ENCODE data around the gene STON1.

STON1 gene

GRCh38 chr2:48532824-48533223 lies 2.9 kb downstream of the STON1 start:
- no peaks in the 10 kb centered on the region for H3F3A ChIP-seq (ENCODE audit: insufficient read depth)
- no peaks in the 10 kb centered on the region for H3K79me2 ChIP-seq (ENCODE audit: insufficient read depth, low read length)
- H3K36me3 ChIP-seq (ENCODE audit: low read length): no peaks in the 10 kb centered on the region
- H3K9ac ChIP-seq (ENCODE audit: low read length): no peak overlapping the region
- no peaks in the 10 kb centered on the region for H3K9me2 ChIP-seq (replicated peaks; ENCODE audit: insufficient read depth, low read length)
- H3K27ac ChIP-seq (ENCODE audit: low read depth, low read length): no peak overlapping the region
- no peak overlapping the region for H2AFZ ChIP-seq (ENCODE audit: low read depth, low read length, severe bottlenecking)
- no peaks in the 10 kb centered on the region for H4K20me1 ChIP-seq (ENCODE audit: low read depth, low read length)
- no peak overlapping the region for H3K4me2 ChIP-seq (ENCODE audit: low read depth, low read length, poor library complexity, severe bottlenecking)
- H3K4me3 ChIP-seq (ENCODE audit: insufficient read depth, low read length, poor library complexity, severe bottlenecking): no peak overlapping the region
- TF ChIP-seq EZH2phosphoT487 (conservative IDR thresholded peaks at IDR 0.05; ENCODE audit: low read length): no peak
- TF ChIP-seq, protein P1, sequence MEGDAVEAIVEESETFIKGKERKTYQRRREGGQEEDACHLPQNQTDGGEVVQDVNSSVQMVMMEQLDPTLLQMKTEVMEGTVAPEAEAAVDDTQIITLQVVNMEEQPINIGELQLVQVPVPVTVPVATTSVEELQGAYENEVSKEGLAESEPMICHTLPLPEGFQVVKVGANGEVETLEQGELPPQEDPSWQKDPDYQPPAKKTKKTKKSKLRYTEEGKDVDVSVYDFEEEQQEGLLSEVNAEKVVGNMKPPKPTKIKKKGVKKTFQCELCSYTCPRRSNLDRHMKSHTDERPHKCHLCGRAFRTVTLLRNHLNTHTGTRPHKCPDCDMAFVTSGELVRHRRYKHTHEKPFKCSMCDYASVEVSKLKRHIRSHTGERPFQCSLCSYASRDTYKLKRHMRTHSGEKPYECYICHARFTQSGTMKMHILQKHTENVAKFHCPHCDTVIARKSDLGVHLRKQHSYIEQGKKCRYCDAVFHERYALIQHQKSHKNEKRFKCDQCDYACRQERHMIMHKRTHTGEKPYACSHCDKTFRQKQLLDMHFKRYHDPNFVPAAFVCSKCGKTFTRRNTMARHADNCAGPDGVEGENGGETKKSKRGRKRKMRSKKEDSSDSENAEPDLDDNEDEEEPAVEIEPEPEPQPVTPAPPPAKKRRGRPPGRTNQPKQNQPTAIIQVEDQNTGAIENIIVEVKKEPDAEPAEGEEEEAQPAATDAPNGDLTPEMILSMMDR (IDR thresholded peaks at IDR 0.05; ENCODE audit: insufficient read depth, low read length, poor library complexity, severe bottlenecking): no peak
- no peaks in the 10 kb centered on the region for H3K27me3 ChIP-seq (ENCODE audit: low read length)
- no peaks in the 10 kb centered on the region for H3K9me3 ChIP-seq (ENCODE audit: insufficient read depth, low read length)

- no peaks in the 10 kb centered on the region for H3K79me2 ChIP-seq (ENCODE audit: insufficient read depth, low read length)
- H3F3A ChIP-seq (ENCODE audit: insufficient read depth): no peaks in the 10 kb centered on the region
- TF ChIP-seq, protein P1 (IDR thresholded peaks at IDR 0.05; ENCODE audit: insufficient read depth, low read length, poor library complexity, severe bottlenecking): no peak
- no peak for TF ChIP-seq EZH2phosphoT487 (conservative IDR thresholded peaks at IDR 0.05; ENCODE audit: low read length)
- H3K36me3 ChIP-seq (ENCODE audit: low read length): no peaks in the 10 kb centered on the region
- H3K9me3 ChIP-seq (ENCODE audit: insufficient read depth, low read length): no peaks in the 10 kb centered on the region
- H2AFZ ChIP-seq (ENCODE audit: low read depth, low read length, severe bottlenecking): no peak overlapping the region
- no peaks in the 10 kb centered on the region for H3K27me3 ChIP-seq (ENCODE audit: low read length)
- no peak overlapping the region for H3K4me2 ChIP-seq (ENCODE audit: low read depth, low read length, poor library complexity, severe bottlenecking)
- no peak overlapping the region for H3K9ac ChIP-seq (ENCODE audit: low read length)
- no peaks in the 10 kb centered on the region for H3K9me2 ChIP-seq (replicated peaks; ENCODE audit: insufficient read depth, low read length)
- no peak overlapping the region for H3K4me3 ChIP-seq (ENCODE audit: insufficient read depth, low read length, poor library complexity, severe bottlenecking)
- no peaks in the 10 kb centered on the region for H4K20me1 ChIP-seq (ENCODE audit: low read depth, low read length)
- H3K27ac ChIP-seq (ENCODE audit: low read depth, low read length): no peak overlapping the region
Observed at GRCh38 chr2:48534781-48535180, 4.8 kb downstream of the STON1 start.

DNA sequence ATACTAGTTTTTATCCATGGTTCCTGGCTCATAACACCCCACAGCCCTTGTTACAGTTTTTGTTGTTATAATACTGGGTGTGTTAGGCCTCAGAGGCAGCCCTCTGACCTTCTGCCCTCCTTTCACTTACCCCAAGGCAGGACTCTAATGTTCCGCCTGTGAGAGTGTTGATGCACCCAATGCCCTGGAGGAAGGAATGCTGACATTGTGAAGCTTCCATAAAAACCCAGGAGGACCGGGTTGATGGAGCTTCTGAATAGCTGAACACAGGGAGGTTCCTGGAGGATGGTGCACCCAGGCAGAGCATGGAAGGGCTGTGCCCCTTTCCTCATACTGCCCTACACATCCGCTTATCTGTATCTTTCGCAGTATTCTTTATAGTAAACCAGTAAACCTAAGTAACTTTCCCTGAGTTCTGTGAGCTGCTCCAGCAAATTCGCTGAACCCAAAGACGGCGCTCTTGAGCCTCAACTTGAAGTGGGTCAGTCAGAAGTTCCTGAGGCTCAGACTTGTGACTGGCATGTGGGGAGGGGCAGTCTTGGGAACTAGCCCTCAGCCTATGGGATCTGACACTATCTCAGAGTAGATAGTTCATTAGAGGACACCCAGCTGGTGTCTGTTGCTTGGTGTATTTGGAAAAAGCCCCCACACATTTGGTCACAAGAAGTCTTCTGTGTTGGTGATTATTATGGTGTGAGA lies 10.4 kb downstream of the STON1 start:
- H3K79me2 ChIP-seq (ENCODE audit: insufficient read depth, low read length): no peaks in the 10 kb centered on the region
- H3K27ac ChIP-seq (ENCODE audit: low read depth, low read length): no peak overlapping the region

More for the DNA sequence above, 10.4 kb downstream of the STON1 start:
- Histone ChIP-seq H3K4me3 (ENCODE audit: insufficient read depth, low read length, poor library complexity, severe bottlenecking) (no peak overlapping the region), H2AFZ (ENCODE audit: low read depth, low read length, severe bottlenecking) (no peak overlapping the region), H3K36me3 (ENCODE audit: low read length) (no peaks in the 10 kb centered on the region), H3K9me3 (ENCODE audit: insufficient read depth, low read length) (no peaks in the 10 kb centered on the region), H4K20me1 (ENCODE audit: low read depth, low read length) (no peaks in the 10 kb centered on the region), H3K27me3 (ENCODE audit: low read length) (no peaks in the 10 kb centered on the region), H3F3A (ENCODE audit: insufficient read depth) (no peaks in the 10 kb centered on the region), H3K4me2 (ENCODE audit: low read depth, low read length, poor library complexity, severe bottlenecking) (no peak overlapping the region), H3K9ac (ENCODE audit: low read length) (no peak overlapping the region), H3K9me2 (replicated peaks; ENCODE audit: insufficient read depth, low read length) (no peaks in the 10 kb centered on the region)
- no peak for TF ChIP-seq EZH2phosphoT487 (conservative IDR thresholded peaks at IDR 0.05; ENCODE audit: low read length)
- TF ChIP-seq, protein P1 (IDR thresholded peaks at IDR 0.05; ENCODE audit: insufficient read depth, low read length, poor library complexity, severe bottlenecking): no peak
